Measurements from ENCODE around the gene ZDHHC7. TPM values are rescaled to one million over a fixed set of nuclear protein-coding genes. Genes with fewer than 3 reads are reported as not detected.
"Not testable (repeated sequence)": the region's sequence is repeated elsewhere in the genome, so short reads cannot be mapped to it uniquely, and the experiment has no call there.

Gene ZDHHC7
- total RNA-seq, 8 experiments from 2014 or later: 13.8 to 273 (median 25.8) TPM

DNA sequence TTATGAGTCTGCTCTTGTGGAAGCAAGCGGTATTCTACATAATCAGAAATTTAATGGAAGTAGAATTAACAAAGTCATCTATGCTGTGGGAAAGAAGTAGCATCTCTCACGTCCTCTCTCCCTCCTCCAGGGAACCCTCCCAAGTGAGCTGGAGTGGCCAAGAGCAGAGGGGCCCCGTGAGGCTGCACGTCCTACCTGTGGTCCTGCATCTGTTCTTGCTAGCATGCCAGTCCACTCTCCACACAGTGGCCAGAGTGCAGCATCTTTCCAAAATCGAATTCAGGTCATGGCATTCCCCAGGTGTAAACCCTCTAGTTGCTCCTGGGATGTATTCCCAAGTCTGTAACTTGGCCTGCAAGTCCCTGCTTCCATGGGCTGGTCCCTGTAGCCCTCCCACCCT is 26.4 kb upstream of the ZDHHC7 start:
- Histone ChIP-seq H3K4me1 (replicated peaks in 1 of 2) (peaks cover 6% of the 10 kb centered on the region in 2 donors), H3K27ac (no peak overlapping the region), H3K4me3 (no peak overlapping the region)
- in situ Hi-C loops (cut with MboI; ENCODE audit: low pct_unique_long_range_greater_than_20kb in 2 of 9, low sequenced_read_pairs in 9 of 9, unreplicated experiment in 9 of 9): no loop called here
- ATAC-seq (replicated peaks in 6 of 8): peak in 1 of 8 experiments; percentile 11
- WGBS, 10 experiments: 79 to 100% (median 89%) methylated on average over 2 to 3 of the region's 5 CpGs; no CpG with 5 or more reads in 3 of the 10 experiments

DNA sequence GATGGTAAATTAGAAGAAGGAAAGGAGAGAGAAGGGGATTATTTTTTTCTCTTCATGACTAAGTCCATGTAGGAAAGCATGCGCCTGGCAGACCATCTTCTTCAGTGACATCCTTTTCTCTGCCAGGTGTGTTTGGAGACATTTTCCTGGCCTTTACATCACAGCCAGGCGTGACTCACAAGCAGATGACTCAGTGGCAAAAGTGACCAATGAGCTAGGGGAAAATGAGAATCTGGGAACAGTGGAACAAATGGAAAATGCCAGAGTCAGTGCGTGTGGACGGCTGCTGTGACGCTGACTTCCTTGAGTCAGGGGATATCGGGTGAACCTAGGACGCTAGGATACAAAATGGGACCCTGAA is 25.7 kb upstream of the ZDHHC7 start:
- H3K27ac ChIP-seq: no peak overlapping the region
- H3K4me1 ChIP-seq (replicated peaks in 1 of 2): peaks cover 6% of the 10 kb centered on the region in 2 donors
- peak in 4 of 8 experiments; percentile 13 to 79 (median 60) for ATAC-seq (replicated peaks in 6 of 8)
- in situ Hi-C loops (cut with MboI; ENCODE audit: low pct_unique_long_range_greater_than_20kb in 2 of 9, low sequenced_read_pairs in 9 of 9, unreplicated experiment in 9 of 9): no loop called here
- H3K4me3 ChIP-seq: no peak overlapping the region
- WGBS, 10 experiments: 74 to 100% (median 87%) methylated on average over 1 to 7 of the region's 7 CpGs; no CpG with 5 or more reads in 1 of the 10 experiments

DNA sequence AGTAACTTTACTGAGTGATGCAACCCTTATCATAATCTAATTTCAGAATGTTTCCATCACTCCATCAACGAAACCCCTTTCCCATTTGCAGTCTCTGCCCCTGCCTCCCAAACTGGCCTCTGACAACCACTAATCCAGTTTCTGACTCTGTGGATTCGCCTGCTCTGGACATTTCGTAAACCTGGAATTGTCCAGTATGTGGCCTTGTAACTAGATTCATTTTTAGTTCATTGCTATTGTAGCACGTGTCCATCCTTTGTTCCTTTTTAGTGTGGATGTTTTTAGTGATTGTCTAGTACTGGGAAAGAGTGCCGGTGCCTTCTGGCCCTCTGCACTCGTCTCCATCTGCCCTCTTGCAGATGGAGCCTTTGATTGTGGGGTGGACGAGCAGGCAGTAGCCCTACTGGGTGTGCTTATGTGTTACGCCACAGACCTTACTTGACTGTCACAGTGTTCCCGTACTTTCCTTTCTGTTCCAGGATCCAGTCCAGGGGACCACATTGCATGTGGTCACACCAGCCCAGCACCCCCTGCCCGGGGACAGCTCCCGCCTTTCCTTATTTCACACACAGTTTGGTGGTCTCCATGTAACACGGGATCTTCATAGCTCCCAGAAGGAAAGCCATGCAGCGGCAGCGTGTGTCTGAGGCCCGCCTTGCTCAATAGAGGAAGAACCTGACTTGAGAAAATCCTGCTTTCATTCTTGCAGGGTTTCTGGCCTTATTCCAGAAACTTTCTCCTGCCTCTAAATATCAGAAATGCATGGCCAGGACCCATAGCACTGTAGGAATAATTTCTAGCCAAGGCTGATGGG is 25.1 kb upstream of the ZDHHC7 start:
- no peak overlapping the region for H3K4me3 ChIP-seq
- H3K4me1 ChIP-seq (replicated peaks in 1 of 2): peaks cover 6% of the 10 kb centered on the region in 2 donors
- WGBS, 10 experiments: 76 to 100% (median 90%) methylated on average over 3 to 12 of the region's 15 CpGs
- in situ Hi-C loops (cut with MboI; ENCODE audit: low pct_unique_long_range_greater_than_20kb in 2 of 9, low sequenced_read_pairs in 9 of 9, unreplicated experiment in 9 of 9): no loop called here
- peak in 2 of 8 experiments; percentile 10 to 20 for ATAC-seq (replicated peaks in 6 of 8)
- H3K27ac ChIP-seq: no peak overlapping the region

DNA sequence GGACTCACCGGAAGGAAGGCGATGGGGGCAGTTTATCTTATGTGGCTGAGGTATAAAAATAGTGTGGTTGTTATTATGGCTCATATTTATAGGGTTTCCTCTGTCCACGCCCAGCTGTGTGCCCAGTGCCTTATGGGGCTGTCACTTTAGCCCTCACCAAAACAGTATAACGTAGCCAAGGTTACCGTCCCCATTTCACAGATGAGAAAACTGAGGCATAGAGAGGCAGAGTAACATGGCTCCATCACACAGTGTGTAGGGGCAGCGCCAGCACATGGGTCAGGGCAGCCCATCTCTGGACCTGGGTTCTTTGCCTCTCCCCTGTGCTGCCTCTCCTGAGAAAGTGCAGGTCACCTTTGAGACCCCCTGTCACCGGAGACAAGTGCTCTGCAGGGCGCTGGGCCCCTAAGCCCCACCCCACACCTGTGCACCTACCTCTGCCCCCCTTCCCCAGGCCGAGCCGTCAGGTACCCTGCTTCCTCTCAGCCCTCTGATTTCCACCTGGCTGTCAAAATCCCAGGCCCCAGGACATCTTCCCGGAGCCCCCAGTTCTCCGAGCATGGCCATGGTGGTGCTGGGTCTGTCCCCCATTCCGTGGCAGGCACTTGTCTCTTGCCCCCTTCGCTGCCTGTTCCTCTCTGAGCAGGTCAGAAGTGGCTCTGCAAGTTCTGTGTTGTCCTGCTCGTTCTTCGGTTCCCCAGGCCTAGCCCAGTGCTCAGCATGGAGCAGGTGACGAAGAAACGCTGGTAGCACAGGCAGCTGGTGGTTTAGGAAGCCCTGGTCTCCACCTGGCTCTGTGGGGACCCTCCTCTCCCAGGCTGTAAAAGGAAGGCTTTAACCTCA is 23.5 kb upstream of the ZDHHC7 start:
- no peak for ATAC-seq (replicated peaks in 6 of 8)
- in situ Hi-C loops (cut with MboI; ENCODE audit: low pct_unique_long_range_greater_than_20kb in 2 of 9, low sequenced_read_pairs in 9 of 9, unreplicated experiment in 9 of 9): no loop called here

DNA sequence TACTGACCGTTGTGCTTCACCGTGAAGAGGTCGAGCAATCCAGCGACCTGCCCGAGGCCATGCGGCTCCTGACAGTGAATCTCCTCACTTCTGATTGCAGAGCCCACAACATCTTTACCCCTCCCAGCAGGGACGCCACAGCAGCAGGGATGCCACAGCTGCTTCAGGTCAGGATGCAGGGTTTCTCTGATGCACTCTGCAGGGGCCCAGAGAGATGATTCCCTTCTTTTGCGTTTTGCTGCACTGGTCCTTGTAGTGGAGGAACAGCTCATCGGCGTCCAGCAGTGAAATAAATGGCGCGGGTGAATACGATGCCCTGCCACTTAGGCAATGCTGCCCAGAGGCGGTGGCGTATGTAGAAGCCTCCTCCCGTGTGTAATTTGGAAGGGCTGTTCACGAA is 21.8 kb upstream of the ZDHHC7 start:
- H3K27ac ChIP-seq: peak overlapping the region in 1 of 2 donors; percentile 26
- H3K4me3 ChIP-seq: no peak overlapping the region
- ATAC-seq (replicated peaks in 6 of 8): peak in 1 of 8 experiments; percentile 12
- in situ Hi-C loops (cut with MboI; ENCODE audit: low pct_unique_long_range_greater_than_20kb in 2 of 9, low sequenced_read_pairs in 9 of 9, unreplicated experiment in 9 of 9): no loop called here
- H3K4me1 ChIP-seq (replicated peaks in 1 of 2): peaks cover 11 to 22% of the 10 kb centered on the region in 2 donors
- WGBS, 10 experiments: 40 to 90% (median 75%) methylated on average over 1 to 13 of the region's 17 CpGs; no CpG with 5 or more reads in 5 of the 10 experiments

More for the DNA sequence above, 23.5 kb upstream of the ZDHHC7 start:
- no peak overlapping the region for H3K4me3 ChIP-seq
- no peak overlapping the region for H3K27ac ChIP-seq
- H3K4me1 ChIP-seq (replicated peaks in 1 of 2): peaks cover under 1 to 7% of the 10 kb centered on the region in 2 donors
- WGBS, 10 experiments: 74 to 100% (median 92%) methylated on average over 1 to 10 of the region's 18 CpGs; no CpG with 5 or more reads in 3 of the 10 experiments

DNA sequence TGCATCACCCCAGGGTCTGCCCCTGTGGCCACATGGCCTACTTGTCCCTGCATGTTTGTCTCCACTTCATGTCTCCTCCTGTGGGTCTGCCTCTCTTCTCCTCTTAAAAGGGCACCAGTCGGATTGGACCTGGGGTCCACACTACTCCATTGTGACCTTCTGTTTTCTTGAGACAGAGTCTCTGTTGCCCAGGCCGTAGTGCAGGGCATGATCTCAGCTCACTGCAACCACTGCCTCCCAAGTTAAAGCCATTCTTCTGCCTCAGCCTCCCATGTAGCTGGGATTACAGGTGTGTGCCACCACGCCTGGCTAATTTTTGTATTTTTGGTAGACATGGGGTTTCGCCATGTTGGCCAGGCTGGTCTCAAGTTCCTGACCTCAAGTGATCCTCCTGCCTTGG is 20.9 kb upstream of the ZDHHC7 start:
- in situ Hi-C loops (cut with MboI; ENCODE audit: low pct_unique_long_range_greater_than_20kb in 2 of 9, low sequenced_read_pairs in 9 of 9, unreplicated experiment in 9 of 9); H3K27ac ChIP-seq; H3K4me3 ChIP-seq; ATAC-seq (replicated peaks in 6 of 8): not testable (repeated sequence)
- 76 to 100% (median 100%) methylated on average over 1 to 3 of the region's 4 CpGs; no CpG with 5 or more reads in 5 of the 10 experiments for WGBS, 10 experiments
- H3K4me1 ChIP-seq (replicated peaks in 1 of 2): peaks cover 11 to 22% of the 10 kb centered on the region in 2 donors

DNA sequence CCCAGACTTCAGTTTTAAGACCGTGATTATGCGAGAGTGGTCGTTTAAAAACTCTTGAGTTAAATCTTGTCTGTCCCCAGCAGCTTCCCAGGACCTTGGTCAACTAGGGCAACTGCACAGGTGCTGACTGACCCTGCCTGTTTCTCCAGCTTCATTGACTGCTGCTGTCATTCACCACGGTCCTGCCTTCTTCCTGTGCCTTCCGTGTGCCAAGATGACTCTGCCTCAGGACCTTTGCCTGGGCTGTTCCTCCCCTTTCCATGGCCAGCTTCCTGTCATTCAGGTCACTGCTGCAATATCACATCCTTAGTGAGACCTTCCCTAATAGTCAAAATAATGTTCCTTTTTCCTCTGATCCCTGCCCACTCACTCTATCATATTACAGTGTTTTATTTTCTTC is 20.1 kb upstream of the ZDHHC7 start:
- ATAC-seq (replicated peaks in 6 of 8): no peak
- 76 to 100% (median 92%) methylated on average over 1 to 5 of the region's 5 CpGs; no CpG with 5 or more reads in 4 of the 10 experiments for WGBS, 10 experiments
- Histone ChIP-seq H3K4me3 (no peak overlapping the region), H3K4me1 (replicated peaks in 1 of 2) (peaks cover 11 to 26% of the 10 kb centered on the region in 2 donors), H3K27ac (no peak overlapping the region)
- in situ Hi-C loops (cut with MboI; ENCODE audit: low pct_unique_long_range_greater_than_20kb in 2 of 9, low sequenced_read_pairs in 9 of 9, unreplicated experiment in 9 of 9): no loop called here

DNA sequence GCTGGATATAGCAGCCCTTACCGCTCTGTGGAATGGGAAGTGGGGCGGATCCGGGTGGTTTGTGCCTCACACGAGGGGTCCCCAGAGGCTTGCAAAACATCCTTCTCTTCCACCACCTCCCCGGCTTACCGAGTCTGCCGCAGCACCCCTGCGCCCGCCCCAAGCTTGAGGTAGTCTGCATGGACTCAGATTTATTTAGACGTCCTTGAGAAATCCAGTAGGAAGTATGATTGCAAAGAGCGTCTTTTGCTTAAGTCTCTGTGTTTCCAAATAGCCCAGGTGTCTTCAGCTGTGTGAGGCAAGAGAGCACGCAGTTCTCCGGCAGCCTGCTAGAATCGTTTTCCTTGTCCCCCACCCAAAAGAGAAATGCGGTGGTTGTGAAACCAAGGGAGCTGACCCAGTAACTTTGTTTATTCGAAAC is 18.7 kb upstream of the ZDHHC7 start:
- in situ Hi-C loops (cut with MboI; ENCODE audit: low pct_unique_long_range_greater_than_20kb in 2 of 9, low sequenced_read_pairs in 9 of 9, unreplicated experiment in 9 of 9): no loop called here
- ATAC-seq (replicated peaks in 6 of 8): no peak
- H3K4me3 ChIP-seq: no peak overlapping the region
- H3K27ac ChIP-seq: no peak overlapping the region
- WGBS, 10 experiments: 59 to 100% (median 92%) methylated on average over 2 to 7 of the region's 16 CpGs; no CpG with 5 or more reads in 4 of the 10 experiments
- peaks cover 11 to 26% of the 10 kb centered on the region in 2 donors for H3K4me1 ChIP-seq (replicated peaks in 1 of 2)

DNA sequence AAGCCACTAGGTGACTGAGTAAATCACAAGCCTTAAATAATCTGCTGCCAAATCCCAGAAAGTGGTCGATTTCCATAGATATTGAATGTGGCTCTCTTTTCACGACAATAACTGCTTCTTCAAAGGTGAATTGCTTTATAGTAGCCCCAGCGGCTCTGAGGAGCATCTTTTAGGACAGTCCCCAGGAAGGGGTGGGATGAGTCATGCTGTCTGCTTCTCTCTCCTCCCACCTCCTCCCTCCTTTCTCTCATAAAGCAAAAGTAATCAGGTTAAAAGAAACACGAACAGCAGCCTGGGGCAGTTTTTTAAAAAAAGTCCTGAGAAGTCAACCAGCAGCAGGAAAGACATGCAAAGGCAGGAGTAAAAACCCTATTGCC is 18.1 kb upstream of the ZDHHC7 start:
- in situ Hi-C loops (cut with MboI; ENCODE audit: low pct_unique_long_range_greater_than_20kb in 2 of 9, low sequenced_read_pairs in 9 of 9, unreplicated experiment in 9 of 9): no loop called here
- WGBS, 10 experiments: 0 to 7% (median 0%) methylated on average over 3 to 4 of the region's 4 CpGs; no CpG with 5 or more reads in 5 of the 10 experiments
- peaks cover 11 to 26% of the 10 kb centered on the region in 2 donors for H3K4me1 ChIP-seq (replicated peaks in 1 of 2)
- peak overlapping the region in 1 of 2 donors; percentile 88 for H3K27ac ChIP-seq
- H3K4me3 ChIP-seq: peak overlapping the region; percentile 65 to 94 (median 88)
- ATAC-seq (replicated peaks in 6 of 8): peak; percentile 14 to 33 (median 27)

DNA sequence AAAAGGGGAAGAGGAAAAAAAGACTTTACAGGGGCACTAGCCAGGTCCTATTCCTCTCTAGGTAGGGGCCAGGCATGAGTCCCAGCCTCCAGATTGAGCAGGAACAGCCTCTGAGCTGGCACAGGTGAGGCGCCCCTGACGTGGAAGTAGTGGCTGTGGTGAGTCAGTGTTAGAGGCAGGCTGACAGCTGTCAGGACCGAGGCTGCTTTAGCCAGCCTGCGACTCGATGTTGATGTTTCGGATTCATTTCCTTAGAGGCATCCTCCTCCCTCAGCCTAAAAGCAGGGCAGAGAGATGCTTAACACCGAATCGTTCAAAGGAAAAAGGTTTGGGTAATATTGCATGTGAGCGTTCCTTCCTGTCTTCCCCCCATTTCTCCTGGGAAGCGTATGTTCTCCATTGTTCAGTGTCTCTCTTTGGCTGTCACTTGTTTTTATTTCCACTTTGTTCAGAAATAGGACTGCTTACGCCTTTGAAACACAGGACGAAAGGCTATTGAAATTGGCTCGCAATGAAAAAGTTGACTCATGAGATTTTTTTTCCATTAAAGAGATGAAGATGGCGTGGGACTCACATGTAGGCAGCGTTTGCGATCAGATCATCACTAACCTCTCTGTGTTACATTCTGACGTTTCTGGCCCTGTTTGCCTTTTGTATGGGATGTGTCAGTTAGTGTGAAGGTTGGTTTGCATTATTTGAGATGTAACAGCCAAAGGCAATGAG is 17.5 kb upstream of the ZDHHC7 start:
- ATAC-seq (replicated peaks in 6 of 8): peak in 7 of 8 experiments; percentile 11 to 50 (median 44)
- Histone ChIP-seq H3K4me3 (peak overlapping the region; percentile 65 to 94 (median 88)), H3K27ac (peak overlapping the region; percentile 84 to 88), H3K4me1 (replicated peaks in 1 of 2) (peaks cover 11 to 26% of the 10 kb centered on the region in 2 donors)
- WGBS, 10 experiments: 0 to 41% (median 25%) methylated on average over 2 to 14 of the region's 17 CpGs; no CpG with 5 or more reads in 1 of the 10 experiments
- in situ Hi-C loops (cut with MboI; ENCODE audit: low pct_unique_long_range_greater_than_20kb in 2 of 9, low sequenced_read_pairs in 9 of 9, unreplicated experiment in 9 of 9): no loop called here

DNA sequence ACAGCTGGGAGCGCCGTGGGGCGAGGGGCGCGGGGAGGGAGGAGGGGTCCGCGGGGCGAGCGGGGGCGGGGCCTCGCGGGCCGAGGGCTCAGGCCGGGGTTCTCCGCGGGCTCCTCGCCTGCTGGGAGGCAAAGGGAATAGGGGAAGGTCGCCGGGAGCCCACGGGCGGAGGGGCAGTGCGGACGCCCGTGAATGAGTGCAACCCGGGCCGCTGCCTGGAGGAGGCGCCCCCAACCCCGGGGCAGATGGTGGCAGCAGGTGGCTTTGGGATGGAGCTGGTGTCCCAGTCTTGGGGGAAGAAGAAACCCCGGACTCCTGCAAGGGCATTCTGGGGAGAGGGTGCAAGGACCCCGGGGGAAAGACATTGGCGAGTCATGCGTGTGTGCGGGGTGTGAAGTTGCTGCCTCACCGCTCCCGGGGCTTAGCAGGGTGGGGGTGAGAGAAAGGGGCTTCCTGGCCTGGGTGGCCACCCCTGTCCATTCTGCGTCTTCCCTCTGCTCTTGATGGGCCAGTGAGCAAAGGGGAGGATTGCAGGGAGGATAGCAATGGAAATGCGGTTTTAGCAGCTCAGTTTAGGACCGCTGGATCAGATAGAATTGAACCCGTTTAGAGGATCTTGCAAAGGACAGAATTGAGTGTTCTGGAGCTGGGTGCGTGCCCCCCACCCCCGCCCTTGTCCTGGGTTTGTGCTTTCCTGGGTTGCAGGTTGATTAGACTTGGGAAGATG is 16.8 kb upstream of the ZDHHC7 start:
- Histone ChIP-seq H3K4me1 (replicated peaks in 1 of 2) (peaks cover 11 to 20% of the 10 kb centered on the region in 2 donors), H3K27ac (peak overlapping the region; percentile 84 to 88), H3K4me3 (peak overlapping the region; percentile 65 to 94 (median 88))
- in situ Hi-C loops (cut with MboI; ENCODE audit: low pct_unique_long_range_greater_than_20kb in 2 of 9, low sequenced_read_pairs in 9 of 9, unreplicated experiment in 9 of 9): no loop called here
- WGBS, 10 experiments: 0 to 10% (median 8%) methylated on average over 2 to 6 of the region's 41 CpGs; no CpG with 5 or more reads in 7 of the 10 experiments
- peak; percentile 16 to 64 (median 58) for ATAC-seq (replicated peaks in 6 of 8)
